Measurements from ENCODE around the gene ABCC2.
A peak's percentile ranks its signal among the peaks of the same experiment; 100 is the strongest.
"Not testable (repeated sequence)": the region's sequence is repeated elsewhere in the genome, so short reads cannot be mapped to it uniquely, and the experiment has no call there.

The ABCC2 gene

DNA sequence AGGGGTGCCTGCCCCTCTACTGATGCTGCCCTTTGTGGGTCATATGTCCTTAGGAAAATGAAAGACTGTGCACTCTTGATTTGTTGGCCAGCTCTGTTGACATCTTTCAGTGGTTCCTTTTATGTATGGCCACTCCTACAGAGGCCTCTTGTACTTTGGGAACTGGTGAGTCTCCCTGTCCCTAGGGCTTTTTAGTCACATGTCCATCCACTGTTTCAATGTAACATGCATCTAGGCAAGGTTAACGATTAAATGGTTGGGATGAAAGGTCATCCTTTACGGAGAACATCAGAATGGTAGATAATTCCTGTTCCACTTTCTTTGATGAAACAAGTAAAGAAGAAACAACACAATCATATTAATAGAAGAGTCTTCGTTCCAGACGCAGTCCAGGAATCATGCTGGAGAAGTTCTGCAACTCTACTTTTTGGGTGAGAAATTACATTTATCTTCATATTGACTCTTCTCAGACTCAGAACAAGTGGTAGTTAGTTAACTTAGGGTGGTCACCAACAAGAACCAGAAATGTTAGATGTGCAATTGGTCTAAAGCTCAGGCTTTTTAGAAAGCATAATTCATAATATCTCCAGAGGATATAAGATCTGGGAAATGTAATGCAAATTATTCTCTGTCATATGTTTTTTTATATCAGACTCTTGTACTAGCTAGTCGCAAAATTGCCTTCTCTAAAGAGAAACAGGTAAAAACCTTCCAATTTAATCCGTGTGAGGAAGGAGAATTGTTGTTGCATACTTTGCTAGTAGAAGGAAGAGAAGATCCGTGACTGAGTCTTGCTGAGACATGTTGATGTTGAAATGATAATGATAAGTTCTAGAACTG lies at the start of gene ABCC2:
Gene ABCC2, plus strand, starts transcription at position 194 of the 840 bp plus-strand sequence. Its CDS starts 205 bp downstream, at position 399.
- Mint-ChIP-seq H3K4me3 (no peak within 1 kb of the TSS), H3K9me3 (peaks cover 5% of the 10 kb centered on the region), H3K27me3 (peaks cover 2% of the 10 kb centered on the region), H3K27ac (no peak within 1 kb of the TSS), H3K36me3 (peaks cover 9% of the 10 kb centered on the region), H3K4me1 (peaks cover 7% of the 10 kb centered on the region)

DNA sequence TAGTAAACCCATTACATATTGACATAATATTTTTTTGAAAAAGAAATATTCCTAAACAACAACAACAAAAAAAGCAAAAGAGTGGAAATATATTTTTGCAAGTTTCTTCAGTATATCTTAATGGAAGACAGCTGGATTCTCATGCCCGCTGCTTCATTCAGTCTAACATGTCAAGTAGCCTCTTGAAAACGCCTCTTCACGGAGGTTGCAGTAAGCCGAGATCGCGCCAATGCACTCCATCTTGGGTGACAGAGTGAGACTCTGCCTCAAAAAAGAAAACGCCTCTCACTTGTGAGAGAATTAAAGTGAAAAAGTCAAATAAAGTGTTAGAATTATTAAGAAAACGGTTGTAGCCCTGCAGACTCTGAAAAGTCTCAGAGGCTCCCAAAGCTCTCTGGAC lies 49.1 kb upstream of the ABCC2 start:
- Mint-ChIP-seq H3K4me3 (peak overlapping the region; percentile 80), H3K27ac (peak overlapping the region; percentile 68), H3K27me3 (no peaks in the 10 kb centered on the region), H3K9me3 (no peaks in the 10 kb centered on the region), H3K4me1 (peaks cover 42% of the 10 kb centered on the region), H3K36me3 (peaks cover 18% of the 10 kb centered on the region)

DNA sequence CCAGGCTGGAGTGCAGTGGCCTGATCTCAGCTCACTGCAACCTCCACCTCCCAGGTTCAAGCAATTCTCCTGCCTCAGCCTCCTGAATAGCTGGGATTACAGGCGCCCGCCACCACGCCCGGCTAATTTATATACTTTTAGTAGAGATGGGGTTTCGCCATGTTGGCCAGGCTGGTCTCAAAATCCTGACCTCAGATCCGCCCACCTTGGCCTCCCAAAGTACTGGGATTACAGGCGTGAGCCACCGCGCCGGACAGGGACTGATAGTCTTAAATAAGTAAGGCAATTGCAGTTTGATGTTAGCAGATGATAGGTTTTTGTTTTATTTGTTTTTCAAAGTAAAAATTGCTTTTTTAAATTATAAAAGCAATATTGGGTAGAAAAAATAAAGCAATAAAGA lies 48.3 kb upstream of the ABCC2 start:
- H3K9me3 Mint-ChIP-seq, H3K27me3 Mint-ChIP-seq, H3K4me3 Mint-ChIP-seq, H3K27ac Mint-ChIP-seq: not testable (repeated sequence)
- peaks cover 20% of the 10 kb centered on the region for H3K36me3 Mint-ChIP-seq
- peaks cover 42% of the 10 kb centered on the region for H3K4me1 Mint-ChIP-seq

DNA sequence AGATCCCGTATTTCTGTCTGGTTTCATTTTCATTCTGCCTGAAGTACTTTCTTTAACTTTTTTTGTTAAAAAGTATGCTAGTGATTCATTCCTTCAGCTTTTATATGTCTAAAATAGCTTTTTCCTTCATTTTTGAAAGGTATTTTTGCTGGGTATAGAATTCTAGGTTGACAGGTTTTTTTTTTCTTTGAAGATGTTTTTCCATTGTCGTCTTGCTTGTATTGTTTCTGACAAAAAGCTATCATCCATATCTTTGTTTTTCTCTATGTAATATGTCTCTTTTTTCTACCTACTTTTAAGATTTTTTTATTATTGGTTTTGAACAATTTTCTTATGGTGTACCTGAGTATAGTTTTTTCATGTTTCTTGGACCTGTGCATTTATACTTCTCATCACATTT lies 42.2 kb upstream of the ABCC2 start:
- H3K9me3 Mint-ChIP-seq, result peaks cover 14% of the 10 kb centered on the region
- H3K4me1 Mint-ChIP-seq, result peaks cover 48% of the 10 kb centered on the region
- H3K4me3 Mint-ChIP-seq, result no peak overlapping the region
- H3K27me3 Mint-ChIP-seq, result no peaks in the 10 kb centered on the region
- no peak overlapping the region for H3K27ac Mint-ChIP-seq
- peaks cover 56% of the 10 kb centered on the region for H3K36me3 Mint-ChIP-seq

DNA sequence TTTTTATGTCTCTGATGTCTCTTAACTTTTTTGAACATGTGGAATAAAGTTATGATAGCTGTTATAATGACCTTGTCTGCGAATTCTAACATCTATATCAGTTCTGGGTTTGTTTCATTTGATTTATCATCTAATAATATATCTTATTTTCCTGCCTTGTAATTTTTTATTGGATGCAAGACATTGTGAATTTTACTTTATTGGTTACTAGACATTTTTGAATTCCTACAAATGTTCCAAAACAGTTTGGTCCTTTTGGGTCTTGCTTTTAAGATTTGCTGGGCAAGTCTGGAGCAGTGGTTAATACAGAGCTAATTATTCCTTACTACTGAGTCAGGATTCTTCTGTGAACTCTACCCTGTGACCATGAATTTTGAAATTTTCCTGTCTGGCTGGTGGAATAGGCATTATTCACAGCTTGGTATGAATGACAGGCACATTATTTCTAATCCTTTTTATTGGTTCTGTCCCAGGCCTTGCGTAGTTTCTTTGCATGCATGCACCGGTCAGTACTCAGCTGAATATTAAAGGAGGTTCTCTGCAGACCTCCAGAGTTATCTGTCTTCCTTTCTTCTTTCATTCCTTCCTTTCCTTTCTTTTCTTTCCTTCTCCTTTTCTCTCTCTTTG lies 41.4 kb upstream of the ABCC2 start:
- H3K4me3 Mint-ChIP-seq, result no peak overlapping the region
- H3K27me3 Mint-ChIP-seq, result no peaks in the 10 kb centered on the region
- no peak overlapping the region for H3K27ac Mint-ChIP-seq
- peaks cover 53% of the 10 kb centered on the region for H3K36me3 Mint-ChIP-seq
- peaks cover 14% of the 10 kb centered on the region for H3K9me3 Mint-ChIP-seq
- peaks cover 42% of the 10 kb centered on the region for H3K4me1 Mint-ChIP-seq

DNA sequence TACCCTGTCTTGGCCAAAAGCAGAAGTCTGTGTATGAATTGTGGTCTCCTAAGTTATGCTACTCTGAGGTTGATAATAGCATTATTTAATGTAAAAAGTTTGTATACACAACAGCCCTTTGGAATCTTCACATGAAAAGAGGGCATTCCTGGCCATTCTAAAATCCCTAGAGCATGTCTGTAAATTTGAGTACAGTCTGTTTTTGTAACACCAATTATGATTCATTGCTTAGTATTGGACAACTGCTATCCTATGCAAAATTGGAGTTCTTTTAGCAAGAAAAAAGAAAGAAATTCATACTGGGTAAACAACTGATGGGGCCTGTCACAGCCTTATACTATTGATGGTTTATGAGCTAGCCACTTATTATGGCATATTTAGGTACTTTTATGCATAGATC lies 40.2 kb upstream of the ABCC2 start:
- Mint-ChIP-seq H3K9me3 (peaks cover 14% of the 10 kb centered on the region), H3K27ac (no peak overlapping the region), H3K4me1 (peaks cover 35% of the 10 kb centered on the region), H3K27me3 (no peaks in the 10 kb centered on the region), H3K36me3 (peaks cover 53% of the 10 kb centered on the region), H3K4me3 (no peak overlapping the region)

DNA sequence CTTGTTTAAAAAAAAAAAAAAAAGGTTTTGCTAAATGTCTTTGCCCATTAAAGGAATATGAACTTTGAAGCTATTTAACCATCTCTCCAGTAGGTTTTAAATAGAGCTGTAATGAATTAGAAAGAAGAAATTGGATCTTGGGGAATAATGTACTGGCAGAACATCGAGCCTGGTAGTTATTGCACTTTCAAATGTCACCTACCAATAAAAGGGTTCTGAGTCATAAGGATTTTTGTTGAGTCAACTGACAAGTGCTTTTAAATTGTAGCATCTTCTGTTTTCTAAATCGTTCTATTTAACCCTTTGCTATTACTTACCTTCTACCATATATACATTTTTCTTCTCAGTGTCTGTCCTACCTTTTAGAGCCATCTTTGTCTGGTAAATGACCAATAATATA lies 39.7 kb upstream of the ABCC2 start:
- peaks cover 14% of the 10 kb centered on the region for H3K9me3 Mint-ChIP-seq

DNA sequence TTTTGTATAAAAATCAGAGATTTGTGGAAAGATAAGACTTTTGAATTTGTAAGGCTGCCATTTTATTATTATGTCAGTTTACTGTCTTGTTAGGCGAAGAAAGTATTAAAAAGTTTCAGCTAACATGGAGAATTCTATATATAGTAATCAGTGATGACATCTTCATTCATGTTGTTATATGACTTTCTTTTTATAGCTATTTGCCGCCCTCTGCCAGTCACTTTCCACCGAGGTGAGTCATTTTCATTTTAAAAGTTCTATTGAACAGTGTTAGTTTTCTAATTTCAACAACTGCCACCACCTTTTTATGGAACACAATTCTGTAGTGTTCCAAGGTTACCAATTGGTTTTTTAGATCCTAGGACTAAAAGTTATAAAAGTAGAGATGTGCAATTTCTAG lies 38.6 kb upstream of the ABCC2 start:
- Mint-ChIP-seq H3K27ac (no peak overlapping the region), H3K27me3 (no peaks in the 10 kb centered on the region), H3K9me3 (peaks cover 14% of the 10 kb centered on the region), H3K36me3 (peaks cover 51% of the 10 kb centered on the region), H3K4me1 (peaks cover 36% of the 10 kb centered on the region), H3K4me3 (no peak overlapping the region)

More for the DNA sequence above, 39.7 kb upstream of the ABCC2 start:
- Mint-ChIP-seq H3K27me3 (no peaks in the 10 kb centered on the region), H3K36me3 (peaks cover 50% of the 10 kb centered on the region), H3K4me1 (peaks cover 31% of the 10 kb centered on the region), H3K4me3 (no peak overlapping the region), H3K27ac (no peak overlapping the region)

DNA sequence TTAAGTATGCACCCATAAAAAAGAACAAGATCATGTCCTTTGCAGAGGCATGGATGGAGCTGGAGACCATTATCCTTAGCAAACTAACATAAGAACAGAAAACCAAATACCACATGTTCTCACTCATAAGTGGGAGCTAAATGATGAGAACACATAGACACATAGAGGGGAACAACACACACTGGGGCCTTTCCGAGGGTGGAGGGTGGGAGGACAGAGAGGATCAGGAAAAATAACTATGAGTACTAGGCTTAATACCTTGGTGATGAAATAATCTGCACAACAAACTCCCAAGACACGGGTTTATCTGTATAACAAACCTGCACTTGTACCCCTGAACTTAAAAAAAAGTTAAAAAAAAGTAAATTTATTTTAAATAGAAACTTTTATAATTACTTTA lies 36.3 kb upstream of the ABCC2 start:
- peaks cover 44% of the 10 kb centered on the region for H3K36me3 Mint-ChIP-seq
- H3K4me1 Mint-ChIP-seq, result peaks cover 36% of the 10 kb centered on the region
- not testable (repeated sequence) for H3K27me3 Mint-ChIP-seq, H3K4me3 Mint-ChIP-seq, H3K27ac Mint-ChIP-seq, H3K9me3 Mint-ChIP-seq

DNA sequence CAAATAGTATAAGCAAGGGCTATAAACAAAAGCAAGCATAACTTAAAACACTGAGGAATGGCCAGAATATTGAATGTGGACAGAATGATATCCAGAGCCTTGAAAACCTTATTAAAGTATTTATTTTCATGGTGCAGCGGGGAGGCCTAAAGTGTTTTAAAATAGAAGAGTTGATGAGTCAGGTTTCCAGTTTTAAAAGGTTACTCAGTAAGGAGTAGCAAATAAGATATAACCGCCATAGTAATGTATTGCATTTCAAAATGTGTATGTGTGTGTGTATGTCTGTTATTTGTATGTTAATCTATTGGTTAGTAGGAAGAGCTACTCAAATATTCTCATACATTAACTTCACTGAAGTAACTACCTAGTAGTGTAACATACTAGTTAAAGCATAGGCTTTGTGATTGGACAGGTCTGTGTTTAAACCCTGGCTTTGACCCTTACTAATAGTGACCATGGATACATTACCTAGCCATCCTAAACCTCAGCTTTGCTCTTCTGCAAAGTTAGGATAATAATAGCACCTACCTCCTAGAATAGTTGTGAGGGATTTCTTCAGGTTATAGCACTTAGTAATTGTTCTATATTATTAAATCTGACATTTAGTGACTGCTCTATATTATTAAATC lies 33.5 kb upstream of the ABCC2 start:
- no peak overlapping the region for H3K4me3 Mint-ChIP-seq
- no peak overlapping the region for H3K27ac Mint-ChIP-seq
- no peaks in the 10 kb centered on the region for H3K9me3 Mint-ChIP-seq
- H3K27me3 Mint-ChIP-seq, result no peaks in the 10 kb centered on the region
- H3K4me1 Mint-ChIP-seq, result peaks cover 14% of the 10 kb centered on the region
- peaks cover 26% of the 10 kb centered on the region for H3K36me3 Mint-ChIP-seq

DNA sequence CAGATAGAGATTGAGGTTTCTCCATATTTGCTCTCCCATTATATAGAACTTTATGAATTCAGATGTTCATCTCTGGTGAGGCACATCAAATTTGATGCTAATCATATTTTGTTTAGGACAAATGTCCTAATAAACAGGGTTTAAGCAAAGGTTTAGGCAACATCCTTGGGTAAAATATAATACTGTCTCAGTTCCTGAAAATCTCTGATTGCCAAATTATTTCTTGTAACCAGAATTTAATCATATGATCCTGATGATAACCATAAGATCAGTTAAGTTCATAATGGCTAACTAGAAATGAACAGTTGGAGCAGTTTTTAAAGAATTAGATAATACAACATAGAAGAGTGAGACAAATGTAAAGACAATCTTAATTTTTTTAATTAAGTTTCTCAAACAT lies 31.8 kb upstream of the ABCC2 start:
- Mint-ChIP-seq H3K4me3 (no peak overlapping the region), H3K36me3 (peaks cover 26% of the 10 kb centered on the region), H3K4me1 (peaks cover 10% of the 10 kb centered on the region), H3K9me3 (no peaks in the 10 kb centered on the region), H3K27me3 (no peaks in the 10 kb centered on the region), H3K27ac (no peak overlapping the region)

DNA sequence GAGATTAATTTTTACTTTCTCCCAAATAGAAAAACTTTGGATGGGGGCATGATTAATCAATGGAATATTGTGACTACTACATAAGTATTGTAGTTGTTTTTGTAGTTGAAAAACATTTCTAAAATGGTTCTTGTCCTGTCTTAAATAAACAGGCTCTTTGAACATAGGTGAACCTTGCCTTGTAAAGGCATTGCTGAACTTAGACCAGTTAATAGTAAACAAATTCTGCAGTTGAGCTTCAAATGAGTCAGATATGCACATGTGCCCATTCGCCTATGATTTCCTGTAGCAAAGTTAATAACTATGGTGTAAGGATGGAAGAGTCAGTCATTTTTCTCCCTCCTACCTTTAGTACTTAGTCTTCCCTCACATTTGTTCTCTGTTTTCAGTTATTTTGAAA lies 27.8 kb upstream of the ABCC2 start:
- no peak overlapping the region for H3K4me3 Mint-ChIP-seq
- H3K4me1 Mint-ChIP-seq, result peaks cover 2% of the 10 kb centered on the region
- peaks cover 49% of the 10 kb centered on the region for H3K36me3 Mint-ChIP-seq
- no peak overlapping the region for H3K27ac Mint-ChIP-seq
- no peaks in the 10 kb centered on the region for H3K27me3 Mint-ChIP-seq
- H3K9me3 Mint-ChIP-seq, result no peaks in the 10 kb centered on the region

DNA sequence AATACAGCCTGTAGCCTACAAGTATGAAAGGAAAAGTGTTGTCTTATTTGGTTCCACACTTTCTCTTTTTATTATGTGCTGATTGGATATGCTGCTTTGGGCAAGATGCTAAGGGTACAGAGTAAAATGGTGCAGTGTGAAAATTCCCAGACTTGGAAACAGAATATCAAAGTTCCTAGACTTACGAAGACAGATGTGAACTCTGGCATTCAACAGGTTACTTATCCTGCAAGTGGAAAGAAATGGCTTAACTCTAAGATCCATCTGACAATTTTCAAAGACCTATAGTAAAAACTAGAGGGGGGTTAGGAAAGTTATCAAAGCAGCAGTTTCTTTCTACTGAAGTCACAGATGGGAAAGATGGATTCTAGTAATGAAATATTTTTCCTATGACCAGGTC lies 26.3 kb upstream of the ABCC2 start:
- no peak overlapping the region for H3K4me3 Mint-ChIP-seq
- no peaks in the 10 kb centered on the region for H3K9me3 Mint-ChIP-seq
- no peaks in the 10 kb centered on the region for H3K27me3 Mint-ChIP-seq
- H3K27ac Mint-ChIP-seq, result no peak overlapping the region
- peaks cover 51% of the 10 kb centered on the region for H3K36me3 Mint-ChIP-seq
- no peaks in the 10 kb centered on the region for H3K4me1 Mint-ChIP-seq

DNA sequence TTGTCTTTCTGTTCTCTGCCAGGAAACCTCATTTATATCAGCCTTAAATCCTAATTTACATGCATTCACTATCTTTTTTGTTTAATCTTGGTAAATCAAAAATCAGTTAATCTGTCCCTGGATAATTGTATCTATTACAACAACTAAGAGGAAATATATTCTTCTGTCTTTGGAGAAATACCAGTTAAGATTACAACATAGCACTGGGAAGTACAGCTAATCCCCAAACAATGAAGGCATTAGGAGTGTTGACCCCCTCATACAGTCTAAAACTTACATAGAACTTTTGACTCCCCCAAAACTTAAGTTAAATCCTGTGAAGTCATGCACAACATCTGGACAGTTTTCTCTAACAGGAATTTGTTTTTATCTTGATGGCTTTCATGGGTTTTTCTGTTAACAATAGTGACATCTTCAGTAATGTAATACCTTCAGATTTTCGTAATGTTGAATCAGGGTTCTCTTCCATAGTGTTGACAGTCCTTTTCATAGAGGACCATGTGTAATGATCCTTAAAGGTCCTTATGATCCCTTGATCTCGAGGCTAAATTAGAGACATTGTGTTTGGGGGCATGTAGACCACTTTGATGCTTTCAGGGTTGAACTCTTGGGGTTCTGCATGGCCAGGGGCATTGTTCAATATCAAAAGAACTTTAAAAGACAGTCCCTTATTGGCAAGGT lies 24.1 kb upstream of the ABCC2 start:
- H3K9me3 Mint-ChIP-seq, result peaks cover 7% of the 10 kb centered on the region
- no peaks in the 10 kb centered on the region for H3K4me1 Mint-ChIP-seq
- H3K27ac Mint-ChIP-seq, result no peak overlapping the region
- H3K36me3 Mint-ChIP-seq, result peaks cover 59% of the 10 kb centered on the region
- H3K4me3 Mint-ChIP-seq, result no peak overlapping the region
- no peaks in the 10 kb centered on the region for H3K27me3 Mint-ChIP-seq

DNA sequence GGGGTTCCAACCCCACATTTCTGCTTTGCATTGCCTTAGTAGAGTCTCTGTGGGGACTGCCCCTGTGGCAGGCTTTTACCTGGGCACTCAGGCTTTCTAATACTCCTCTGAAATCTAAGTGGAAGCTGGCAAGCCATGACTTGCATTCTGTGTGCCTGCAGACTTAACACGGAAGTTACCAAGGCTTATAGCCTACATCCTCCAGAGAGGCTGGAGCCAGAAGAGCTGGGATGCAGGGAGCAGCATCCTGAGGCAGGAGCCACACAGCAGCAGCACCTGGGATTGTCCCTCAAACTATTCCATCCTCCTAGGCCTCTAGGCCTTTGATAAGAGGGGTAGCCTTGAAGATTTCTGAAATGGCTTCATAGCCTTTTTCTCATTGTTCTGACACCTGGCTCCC lies 22.1 kb upstream of the ABCC2 start:
- Mint-ChIP-seq H3K4me1 (no peaks in the 10 kb centered on the region), H3K4me3 (no peak overlapping the region), H3K27ac (no peak overlapping the region), H3K36me3 (peaks cover 59% of the 10 kb centered on the region), H3K27me3 (no peaks in the 10 kb centered on the region), H3K9me3 (peaks cover 9% of the 10 kb centered on the region)

DNA sequence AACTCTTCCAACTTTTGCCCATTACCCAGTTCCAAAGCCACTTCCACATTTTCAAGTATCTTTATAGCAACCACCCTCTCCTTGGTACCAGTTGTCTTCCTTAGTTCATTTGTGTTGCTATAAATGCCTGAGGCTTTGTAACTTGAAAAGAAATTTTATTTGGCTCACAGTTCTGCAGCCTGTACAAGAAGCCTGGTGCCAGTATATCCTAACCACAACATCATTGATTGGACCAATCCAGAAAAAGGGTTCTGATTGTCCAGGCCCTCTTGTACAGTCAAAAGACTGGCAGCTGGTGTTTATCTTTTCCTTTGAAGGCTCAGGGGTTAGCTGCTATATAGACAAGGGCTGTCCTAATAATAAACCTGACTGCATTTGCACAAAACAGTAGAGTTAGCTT lies 21.1 kb upstream of the ABCC2 start:
- H3K36me3 Mint-ChIP-seq, result peaks cover 51% of the 10 kb centered on the region
- H3K27me3 Mint-ChIP-seq, result no peaks in the 10 kb centered on the region
- no peak overlapping the region for H3K27ac Mint-ChIP-seq
- peaks cover 9% of the 10 kb centered on the region for H3K9me3 Mint-ChIP-seq
- no peak overlapping the region for H3K4me3 Mint-ChIP-seq
- H3K4me1 Mint-ChIP-seq, result no peaks in the 10 kb centered on the region
